ENCODE data around the gene LRP8.

LRP8 gene

DNA sequence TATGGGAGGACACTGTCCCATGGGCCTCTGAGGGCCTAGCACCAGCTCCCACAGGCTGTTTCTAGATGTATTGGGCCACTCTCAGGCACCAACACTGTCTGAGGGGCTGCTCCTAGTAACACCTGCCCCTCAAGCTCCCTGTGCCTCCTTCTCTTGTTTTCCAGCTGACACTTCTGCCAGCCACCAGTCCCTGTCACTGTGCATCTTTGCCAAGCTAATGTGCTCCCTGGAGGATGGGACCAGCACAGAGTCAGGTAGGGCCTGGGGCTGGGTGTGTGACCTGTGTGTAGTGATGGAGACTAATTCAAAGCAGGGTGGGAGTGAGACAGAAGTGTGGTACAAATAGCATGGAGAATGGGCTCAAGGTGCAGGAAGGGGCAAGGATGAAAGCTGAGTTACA lies 60.1 kb downstream of the LRP8 start:
- in situ Hi-C loops (cut with MboI; ENCODE audit: low sequenced_read_pairs): no loop called here

DNA sequence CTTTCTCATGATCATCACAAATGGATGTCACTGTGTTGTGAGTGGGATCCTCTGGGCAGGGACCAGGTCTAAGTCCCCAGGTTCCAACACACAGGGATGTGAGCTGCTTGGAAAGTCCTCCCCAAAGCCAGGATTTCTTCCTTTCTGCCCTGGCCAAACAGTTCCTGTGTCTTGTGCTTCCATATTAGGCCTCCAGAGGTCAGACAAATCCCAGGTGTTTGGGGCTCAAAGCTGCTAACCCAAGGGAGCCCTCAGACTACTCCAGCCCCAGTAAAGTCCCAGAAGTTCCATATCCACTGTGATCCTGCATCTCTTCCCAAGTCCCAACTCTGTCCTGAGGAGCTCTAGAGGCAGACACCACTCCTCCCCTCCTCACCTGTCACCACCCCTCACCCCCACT lies 61.8 kb downstream of the LRP8 start:
- in situ Hi-C loops (cut with MboI; ENCODE audit: low sequenced_read_pairs): no loop called here

DNA sequence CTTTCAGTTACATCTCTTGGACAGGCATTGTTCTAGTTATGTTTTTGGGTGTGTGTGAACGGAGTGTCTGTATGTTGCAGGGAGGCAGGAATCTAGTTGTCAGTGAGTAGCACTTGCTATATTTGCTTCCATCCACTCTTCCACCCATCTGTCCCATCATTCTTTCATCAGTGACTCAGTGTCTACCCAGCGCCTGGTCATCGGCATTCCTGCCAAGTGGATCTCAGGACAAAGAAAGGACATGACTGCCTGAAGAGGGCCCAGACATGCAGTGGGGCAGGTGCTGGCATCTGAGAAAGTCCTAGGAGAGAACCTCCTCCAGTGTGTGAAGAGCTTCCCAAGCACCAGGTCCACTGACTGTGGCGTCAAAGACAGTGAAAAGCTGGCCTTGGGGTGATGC lies 62.3 kb downstream of the LRP8 start:
- in situ Hi-C loops (cut with MboI; ENCODE audit: low sequenced_read_pairs): no loop called here

DNA sequence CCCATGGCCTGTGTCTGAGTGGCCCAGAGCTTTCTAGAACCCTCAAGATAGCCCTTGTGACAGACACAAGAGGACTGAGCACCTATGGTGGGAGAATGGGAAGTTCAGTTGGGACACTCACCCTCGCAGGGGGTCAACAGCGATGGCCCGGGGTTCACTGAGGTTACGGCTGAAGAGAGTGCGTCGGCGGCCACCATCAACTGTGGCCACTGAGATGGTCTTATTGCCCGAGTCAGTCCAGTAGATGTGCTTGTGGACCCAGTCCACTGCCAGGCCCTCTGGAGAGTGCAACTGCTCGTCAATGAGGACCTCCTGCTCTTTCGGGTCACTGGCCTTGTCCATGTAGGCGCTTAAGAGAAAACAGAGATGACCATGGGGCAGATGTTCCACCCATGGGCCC lies 63.8 kb downstream of the LRP8 start:
- in situ Hi-C loops (cut with MboI; ENCODE audit: low sequenced_read_pairs): no loop called here

- in situ Hi-C loops (cut with MboI; ENCODE audit: low sequenced_read_pairs): no loop called here
These were observed 65.9 kb downstream of the LRP8 start for GRCh38 chr1:53262000-53262399.

DNA sequence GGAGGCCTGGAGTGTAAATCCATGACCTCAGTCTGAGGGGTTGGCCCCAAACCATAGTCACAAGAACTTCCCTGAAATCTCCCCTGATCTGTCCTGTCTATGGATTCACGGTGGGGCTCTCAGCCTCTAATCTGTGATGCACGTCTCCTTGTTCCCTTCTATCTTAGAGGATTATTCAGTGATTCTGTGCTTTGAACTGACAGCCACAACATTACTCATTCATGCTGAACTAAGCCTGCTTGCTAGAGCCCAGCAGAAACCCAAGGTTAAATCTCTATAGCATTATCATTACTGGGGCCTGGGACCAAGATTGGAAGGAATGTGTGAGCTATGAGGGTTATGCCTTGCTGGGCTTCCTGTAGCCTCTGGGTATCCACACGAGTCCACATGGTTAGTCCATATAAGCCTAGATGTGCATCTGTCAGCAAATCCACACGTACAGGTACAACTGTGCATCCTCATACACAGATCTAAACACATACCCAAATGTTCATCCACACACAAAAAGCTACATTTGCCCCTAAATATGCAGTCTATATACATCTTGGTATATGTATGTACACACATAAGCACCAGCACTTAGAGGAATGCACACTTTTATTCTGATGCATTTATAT lies 67.1 kb downstream of the LRP8 start:
- in situ Hi-C loops (cut with MboI; ENCODE audit: low sequenced_read_pairs): no loop called here

DNA sequence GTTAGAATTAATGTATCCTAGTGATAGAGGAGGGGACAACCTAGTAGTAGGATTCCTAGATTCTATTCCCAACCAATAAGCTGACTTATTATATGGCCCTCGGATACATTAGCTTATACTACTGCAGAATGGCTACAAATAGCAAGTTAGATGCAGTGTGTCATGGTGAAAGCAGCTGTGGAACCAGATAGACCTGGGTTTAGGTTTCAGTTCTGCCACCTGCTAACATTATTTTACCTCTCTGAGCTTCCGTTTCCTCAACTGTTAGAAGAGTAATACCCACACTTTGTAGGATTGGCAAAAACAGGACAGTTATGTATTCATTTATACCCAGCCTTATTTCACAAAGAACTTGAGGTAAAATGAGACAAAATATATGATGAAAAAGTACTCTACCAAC lies 67.9 kb downstream of the LRP8 start:
- in situ Hi-C loops (cut with MboI; ENCODE audit: low sequenced_read_pairs): no loop called here

- in situ Hi-C loops (cut with MboI; ENCODE audit: low sequenced_read_pairs): no loop called here
These were observed 69.7 kb downstream of the LRP8 start for GRCh38 chr1:53258216-53258615.

DNA sequence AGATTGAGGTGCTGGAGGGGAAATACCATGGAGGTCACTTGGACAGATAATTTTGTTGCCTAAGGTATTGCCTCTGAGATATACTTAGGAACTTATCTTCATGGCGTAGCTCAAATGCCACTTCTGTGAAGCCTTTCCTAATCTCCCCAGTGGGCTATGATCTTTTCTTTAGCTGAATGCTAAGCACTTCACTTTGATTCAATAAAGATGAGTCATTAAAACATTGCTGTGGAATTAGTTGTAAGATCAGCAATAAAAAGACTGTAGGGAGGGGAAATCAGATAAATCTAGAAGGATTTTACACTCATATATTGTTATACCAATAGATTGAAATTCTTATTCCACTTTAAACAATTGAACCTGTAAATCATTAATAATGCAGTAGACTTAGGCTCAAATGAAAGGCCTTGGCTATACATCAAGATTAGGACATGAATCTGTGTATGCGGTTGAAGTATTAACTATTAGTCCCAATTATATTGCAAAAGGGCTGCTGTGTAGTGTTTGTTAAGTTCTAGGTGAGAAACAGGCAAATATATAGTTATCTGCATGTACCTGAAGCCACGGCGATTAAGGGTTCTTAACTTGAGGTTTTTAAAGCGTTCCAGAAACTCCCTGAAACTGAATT lies 70.3 kb downstream of the LRP8 start:
- in situ Hi-C loops (cut with MboI; ENCODE audit: low sequenced_read_pairs): no loop called here

DNA sequence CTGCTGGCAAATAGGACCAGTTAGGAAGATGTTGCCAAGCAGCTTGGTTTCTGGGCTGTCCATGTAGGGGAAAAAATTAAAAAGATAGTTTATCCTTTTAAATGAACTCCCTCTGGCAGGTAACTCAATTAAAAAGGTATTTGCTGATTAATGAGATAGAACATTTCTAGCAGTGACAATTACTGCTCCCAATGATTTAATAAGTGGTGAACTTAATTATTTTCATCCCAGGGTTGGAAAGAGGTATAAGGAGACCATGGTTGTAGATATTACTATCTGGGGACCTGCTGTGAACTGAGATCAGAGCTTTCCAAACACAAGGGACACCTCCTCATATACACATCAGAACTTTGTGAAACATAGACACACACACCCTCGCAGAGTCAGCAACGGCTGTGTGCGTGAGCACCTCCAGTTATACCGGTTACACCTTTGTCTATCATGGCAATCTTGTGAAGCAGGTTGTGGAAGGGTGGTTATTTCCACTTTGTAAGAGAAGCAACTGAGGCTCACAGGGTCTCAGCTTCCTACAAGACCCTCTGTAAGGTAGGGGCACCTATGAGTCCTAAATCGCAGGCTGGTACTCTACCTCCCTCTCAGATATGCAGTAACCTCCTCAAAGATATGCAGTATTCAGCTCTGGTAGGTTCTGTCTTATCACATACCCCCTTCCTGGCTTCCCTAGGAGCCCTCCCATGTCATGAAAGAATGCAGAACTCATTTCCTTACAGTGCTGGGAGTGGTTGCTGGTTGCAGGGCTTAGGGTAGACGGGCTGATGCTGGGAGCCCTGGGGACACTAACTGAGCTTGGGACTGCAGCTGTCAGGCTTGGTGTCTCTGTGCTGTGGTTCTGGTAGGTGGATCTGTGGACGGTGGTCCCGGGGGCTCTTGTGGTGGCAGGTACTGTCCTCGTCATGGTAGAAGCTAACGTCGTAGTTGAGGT lies 71.1 kb downstream of the LRP8 start:
- in situ Hi-C loops (cut with MboI; ENCODE audit: low sequenced_read_pairs): no loop called here

- in situ Hi-C loops (cut with MboI; ENCODE audit: low sequenced_read_pairs): no loop called here
These were observed 72.8 kb downstream of the LRP8 start for GRCh38 chr1:53255031-53255430.

GRCh38 chr1:53254011-53254640 lies 73.7 kb downstream of the LRP8 start:
- in situ Hi-C loops (cut with MboI; ENCODE audit: low sequenced_read_pairs): no loop called here

DNA sequence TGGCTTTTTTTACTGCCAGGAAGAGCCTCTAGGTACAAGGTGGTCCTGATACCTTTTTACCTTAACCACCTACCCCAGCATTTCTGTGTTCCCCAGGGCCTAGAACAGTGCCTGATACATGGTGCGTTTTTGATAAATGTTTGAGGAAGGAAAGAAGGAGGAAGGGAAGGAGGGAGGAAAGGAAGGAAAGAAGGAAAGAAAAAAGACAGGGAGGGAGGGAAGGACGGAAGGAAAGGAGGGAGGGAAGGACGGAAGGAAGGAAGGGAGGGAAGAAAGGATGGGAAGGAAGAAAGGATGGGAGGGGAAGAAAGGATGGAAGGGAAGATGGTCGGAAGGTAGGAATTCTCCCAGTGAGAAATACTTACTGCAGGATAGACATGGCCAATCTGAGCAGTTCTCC lies 77.5 kb downstream of the LRP8 start:
- in situ Hi-C loops (cut with MboI; ENCODE audit: low sequenced_read_pairs): no loop called here

- in situ Hi-C loops (cut with MboI; ENCODE audit: low sequenced_read_pairs): no loop called here
These were observed 78.2 kb downstream of the LRP8 start for GRCh38 chr1:53249706-53250105.

GRCh38 chr1:53246261-53247134 lies 81.4 kb downstream of the LRP8 start:
- in situ Hi-C loops (cut with MboI; ENCODE audit: low sequenced_read_pairs): no loop called here

DNA sequence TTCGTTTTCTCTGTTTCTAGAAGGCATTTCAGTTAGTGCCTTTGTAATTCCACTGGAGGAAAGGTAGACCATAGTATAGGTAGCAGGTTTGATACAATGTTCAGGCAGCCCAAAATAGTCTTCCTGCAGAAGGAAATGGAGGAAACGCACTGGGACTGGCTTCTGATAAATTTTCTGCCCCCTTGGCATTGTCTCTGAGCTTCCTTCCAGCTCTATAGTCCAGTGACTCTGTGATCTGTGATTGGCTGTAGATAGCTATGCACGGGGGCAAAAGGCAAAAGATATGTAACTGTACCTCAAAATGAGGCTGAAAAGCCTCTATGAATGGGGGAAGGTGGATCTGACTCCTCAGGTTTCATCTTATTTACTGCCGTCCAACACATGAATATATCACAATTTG lies 83.7 kb downstream of the LRP8 start:
- in situ Hi-C loops (cut with MboI; ENCODE audit: low sequenced_read_pairs): no loop called here

GRCh38 chr1:53242381-53242780 lies 85.5 kb downstream of the LRP8 start:
- in situ Hi-C loops (cut with MboI; ENCODE audit: low sequenced_read_pairs): no loop called here

DNA sequence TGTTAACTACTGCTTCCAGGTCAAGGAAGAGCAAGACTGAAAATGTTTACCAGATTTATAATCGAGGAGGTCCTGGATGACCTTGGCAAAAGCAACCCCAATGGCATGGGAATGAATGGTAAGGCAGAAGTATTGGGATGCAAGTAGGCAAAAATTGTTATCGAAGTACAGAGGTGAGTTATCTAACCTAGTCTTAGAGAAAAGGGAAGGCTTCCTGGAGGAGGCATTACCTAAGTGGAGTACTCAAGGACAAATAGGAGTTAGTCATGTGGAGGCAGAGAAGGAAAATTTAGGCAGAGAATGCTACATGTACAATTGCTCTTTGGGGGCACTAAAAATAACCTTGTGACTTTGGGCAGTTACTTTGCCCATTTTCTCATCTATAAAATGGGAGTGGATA lies 86.0 kb downstream of the LRP8 start:
- in situ Hi-C loops (cut with MboI; ENCODE audit: low sequenced_read_pairs): no loop called here

DNA sequence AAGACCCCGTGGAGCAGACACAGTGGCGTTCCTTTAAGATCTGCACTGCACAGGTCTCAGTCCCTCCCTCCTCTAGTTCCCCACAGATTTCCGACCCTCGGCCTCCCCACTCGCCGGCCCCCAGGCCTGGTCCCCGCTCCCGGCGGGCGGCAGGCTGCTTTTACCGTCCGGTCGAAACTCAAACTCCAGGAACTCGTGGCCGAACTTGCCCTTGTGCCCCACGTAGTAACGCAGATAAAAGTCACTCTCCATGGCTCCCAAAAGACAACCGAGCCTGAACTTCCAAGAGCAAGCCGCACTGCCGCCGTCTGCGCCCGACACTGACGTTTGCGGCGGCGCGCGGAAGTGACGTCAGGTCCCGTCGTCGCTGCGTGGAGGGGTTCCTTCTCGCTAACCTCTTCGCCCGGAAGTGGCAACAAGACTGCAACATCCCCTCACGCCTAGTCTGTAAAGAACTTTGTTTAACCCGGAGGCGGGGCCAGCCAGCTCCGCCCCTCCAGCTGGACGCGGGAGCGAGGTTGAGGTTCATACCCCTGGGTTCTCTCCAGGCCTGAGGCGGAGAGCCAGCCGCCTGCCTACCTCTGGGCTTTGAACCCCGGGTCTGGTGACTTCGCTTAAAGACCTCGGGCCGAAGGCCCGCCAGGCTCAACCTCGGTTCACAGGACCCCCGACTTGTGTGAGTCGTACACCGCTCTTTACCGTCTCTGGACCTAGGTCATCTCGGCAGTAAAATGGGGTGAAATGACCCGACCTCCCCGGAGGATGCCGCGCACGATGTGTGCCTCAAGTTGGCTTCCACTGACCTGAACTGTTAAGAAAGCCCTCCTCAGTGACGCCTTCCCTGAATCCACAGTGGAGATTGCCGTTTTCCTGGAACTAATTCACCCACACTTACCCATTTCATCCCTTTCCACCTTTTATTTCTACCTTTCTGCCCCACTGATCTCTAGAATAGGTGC lies 89.4 kb downstream of the LRP8 start, which contains the start of gene MAGOH:
Gene MAGOH (minus strand): TSS at position 322 of the 959 bp plus-strand sequence. CDS start 70 bp downstream, at position 252.
- in situ Hi-C loops (cut with MboI; ENCODE audit: low sequenced_read_pairs): no loop called here
